ENCODE data around the gene PAQR4.
A peak's percentile ranks its signal among the peaks of the same experiment; 100 is the strongest.

The PAQR4 gene

DNA sequence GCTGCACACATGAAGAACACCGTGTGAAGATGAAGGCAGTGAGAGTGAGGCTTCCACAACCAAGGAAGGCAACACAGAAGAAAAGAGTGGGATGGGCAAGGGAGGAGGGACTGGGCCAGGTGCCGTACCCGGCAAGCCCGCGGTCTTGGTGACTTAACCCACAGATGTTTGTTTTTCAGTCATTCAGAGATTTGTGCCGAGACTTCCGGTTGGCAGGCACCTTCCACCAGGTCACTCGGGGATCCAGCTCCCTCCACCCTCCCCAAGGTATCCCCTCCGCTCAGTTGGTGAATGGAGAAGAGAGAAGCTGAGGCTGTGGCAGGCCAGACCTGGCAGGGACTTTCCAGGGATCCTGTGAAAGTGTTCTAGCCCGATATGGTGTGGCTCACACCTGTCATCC lies 9.9 kb upstream of the PAQR4 start:
- no peak overlapping the region for H3K9ac ChIP-seq (ENCODE audit: low read depth, low read length)
- no peaks in the 10 kb centered on the region for H3K36me3 ChIP-seq (ENCODE audit: insufficient read depth, low read length)
- no peak overlapping the region for H3K4me2 ChIP-seq (ENCODE audit: low read length)
- peaks cover 8% of the 10 kb centered on the region for H3K4me1 ChIP-seq (ENCODE audit: control insufficient read depth, insufficient read depth, low read length)
- H3K9me3 ChIP-seq (replicated peaks; ENCODE audit: low read length), result no peaks in the 10 kb centered on the region
- H3K27me3 ChIP-seq (ENCODE audit: control insufficient read depth, insufficient read depth, low read length), result peaks cover 39% of the 10 kb centered on the region
- H3K4me3 ChIP-seq (ENCODE audit: low read length), result no peak overlapping the region

DNA sequence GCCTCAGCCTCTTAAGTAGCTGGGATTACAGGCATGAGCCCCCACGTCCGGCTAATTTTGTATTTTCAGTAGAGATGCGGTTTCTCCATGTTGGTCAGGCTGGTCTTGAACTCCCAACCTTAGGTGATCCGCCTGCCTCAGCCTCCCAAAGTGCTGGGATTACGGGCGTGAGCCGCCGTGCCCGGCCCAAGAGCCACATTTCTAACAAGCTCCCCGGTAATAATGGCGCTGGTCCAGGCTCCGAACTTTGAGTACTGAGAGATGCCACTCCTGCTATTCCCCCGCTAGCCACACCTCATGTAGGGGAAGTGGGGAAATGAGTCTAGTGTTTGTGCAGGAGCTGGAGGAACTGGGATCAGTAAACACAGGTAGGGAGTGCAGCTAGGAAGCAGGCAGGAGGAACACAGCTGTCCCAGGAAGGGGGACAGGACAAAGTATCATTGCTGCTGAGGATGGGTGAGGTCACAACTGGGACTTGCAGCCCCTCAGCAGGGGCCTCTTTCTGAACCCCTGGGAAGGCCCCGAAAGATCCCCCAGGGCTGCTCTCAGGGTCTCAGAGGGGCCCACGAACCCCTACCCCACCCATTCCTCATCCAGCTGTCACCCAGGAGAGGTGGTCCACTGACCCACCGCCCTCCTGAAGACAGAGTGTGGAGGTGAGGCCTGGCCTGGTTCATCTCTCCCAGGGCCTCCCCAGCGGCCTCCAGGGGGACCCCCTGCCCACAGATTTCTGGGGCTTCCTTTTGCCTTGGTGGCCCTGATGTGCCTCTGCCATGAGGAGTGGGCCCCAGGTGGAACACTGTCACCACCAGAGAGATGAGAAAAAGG lies 8.8 kb upstream of the PAQR4 start:
- Histone ChIP-seq H3K27me3 (ENCODE audit: control insufficient read depth, insufficient read depth, low read length) (peaks cover 39% of the 10 kb centered on the region), H3K9me3 (replicated peaks; ENCODE audit: low read length) (no peaks in the 10 kb centered on the region), H3K4me1 (ENCODE audit: control insufficient read depth, insufficient read depth, low read length) (peaks cover 15% of the 10 kb centered on the region), H3K4me3 (ENCODE audit: low read length) (no peak overlapping the region), H3K9ac (ENCODE audit: low read depth, low read length) (no peak overlapping the region), H3K36me3 (ENCODE audit: insufficient read depth, low read length) (no peaks in the 10 kb centered on the region), H3K4me2 (ENCODE audit: low read length) (no peak overlapping the region)

DNA sequence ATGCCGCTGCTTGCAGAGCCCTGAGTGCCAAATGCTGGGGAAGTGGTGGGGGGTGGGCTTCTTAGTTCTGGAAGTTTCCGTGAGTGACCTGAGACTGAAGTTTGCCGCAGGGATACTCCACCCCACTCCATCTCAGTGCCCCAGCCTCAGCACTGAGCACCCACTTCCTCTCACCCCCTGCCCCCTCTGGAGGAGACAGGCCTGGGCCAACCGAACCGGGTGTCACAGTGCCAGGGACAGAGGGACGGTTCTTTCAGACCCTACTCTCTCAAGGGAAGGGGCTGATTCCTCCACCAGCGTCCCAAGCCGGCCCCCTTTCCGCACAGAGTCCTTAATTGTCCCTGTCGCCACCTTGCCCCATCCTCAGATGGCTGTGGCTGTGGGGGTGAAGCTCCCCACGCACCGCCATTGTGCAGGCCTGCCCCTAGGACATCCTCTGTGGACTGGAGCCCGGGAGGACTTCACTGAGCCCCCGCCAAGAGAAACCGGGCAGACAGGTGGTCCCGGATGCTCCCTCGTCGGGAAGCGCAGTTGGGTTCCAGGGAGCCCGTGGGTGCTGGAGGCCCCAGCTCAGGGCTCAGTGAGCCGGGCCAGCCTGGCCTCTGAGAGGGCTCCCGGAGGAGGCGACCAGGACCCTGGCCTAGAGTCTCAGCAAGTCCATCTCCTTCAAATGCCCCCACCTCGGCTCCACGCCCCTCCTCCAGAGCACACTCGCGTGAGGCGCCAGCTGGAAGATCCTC lies 6.6 kb upstream of the PAQR4 start:
- Histone ChIP-seq H3K27me3 (ENCODE audit: control insufficient read depth, insufficient read depth, low read length) (peaks cover 42% of the 10 kb centered on the region), H3K9ac (ENCODE audit: low read depth, low read length) (no peak overlapping the region), H3K4me1 (ENCODE audit: control insufficient read depth, insufficient read depth, low read length) (peaks cover 15% of the 10 kb centered on the region), H3K9me3 (replicated peaks; ENCODE audit: low read length) (no peaks in the 10 kb centered on the region), H3K4me2 (ENCODE audit: low read length) (no peak overlapping the region), H3K4me3 (ENCODE audit: low read length) (no peak overlapping the region), H3K36me3 (ENCODE audit: insufficient read depth, low read length) (no peaks in the 10 kb centered on the region)

DNA sequence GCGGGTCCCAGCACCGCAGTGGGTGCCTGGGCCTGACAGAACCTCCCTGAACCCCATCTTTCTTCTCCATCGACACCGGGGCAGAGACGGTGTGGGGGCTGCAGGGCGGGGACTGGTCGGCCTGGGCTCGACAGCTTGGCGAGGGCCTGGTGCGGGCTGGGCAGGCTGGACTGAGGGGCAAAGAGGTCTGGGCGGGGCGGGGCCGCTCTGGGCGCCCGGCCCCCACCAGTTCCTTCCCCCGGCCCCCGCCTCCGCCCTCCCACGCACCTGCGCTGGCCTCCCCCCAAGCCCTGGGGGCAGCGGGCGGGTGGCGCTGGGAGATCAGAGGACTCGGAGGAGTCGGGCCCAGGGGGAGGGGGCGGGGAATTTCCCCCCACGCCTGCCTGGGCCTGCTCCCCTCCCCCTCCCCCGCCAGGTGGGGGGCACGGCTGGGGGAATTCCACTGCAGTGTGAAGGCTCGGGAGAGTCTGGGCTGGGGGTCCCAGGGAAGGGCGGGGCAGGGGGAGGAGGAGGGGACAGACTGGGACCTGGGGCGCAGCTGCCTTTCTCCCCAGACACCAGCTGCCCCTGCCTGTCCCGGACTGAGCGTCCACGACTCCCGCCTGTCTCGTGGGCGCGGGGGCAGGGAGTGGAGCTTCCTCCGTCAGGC lies 6.0 kb upstream of the PAQR4 start:
- no peak overlapping the region for H3K9ac ChIP-seq (ENCODE audit: low read depth, low read length)
- H3K36me3 ChIP-seq (ENCODE audit: insufficient read depth, low read length), result no peaks in the 10 kb centered on the region
- H3K4me1 ChIP-seq (ENCODE audit: control insufficient read depth, insufficient read depth, low read length), result peaks cover 15% of the 10 kb centered on the region
- H3K27me3 ChIP-seq (ENCODE audit: control insufficient read depth, insufficient read depth, low read length), result peaks cover 48% of the 10 kb centered on the region
- no peaks in the 10 kb centered on the region for H3K9me3 ChIP-seq (replicated peaks; ENCODE audit: low read length)
- peak overlapping the region; percentile 58 for H3K4me3 ChIP-seq (ENCODE audit: low read length)
- H3K4me2 ChIP-seq (ENCODE audit: low read length), result peak overlapping the region; percentile 80

DNA sequence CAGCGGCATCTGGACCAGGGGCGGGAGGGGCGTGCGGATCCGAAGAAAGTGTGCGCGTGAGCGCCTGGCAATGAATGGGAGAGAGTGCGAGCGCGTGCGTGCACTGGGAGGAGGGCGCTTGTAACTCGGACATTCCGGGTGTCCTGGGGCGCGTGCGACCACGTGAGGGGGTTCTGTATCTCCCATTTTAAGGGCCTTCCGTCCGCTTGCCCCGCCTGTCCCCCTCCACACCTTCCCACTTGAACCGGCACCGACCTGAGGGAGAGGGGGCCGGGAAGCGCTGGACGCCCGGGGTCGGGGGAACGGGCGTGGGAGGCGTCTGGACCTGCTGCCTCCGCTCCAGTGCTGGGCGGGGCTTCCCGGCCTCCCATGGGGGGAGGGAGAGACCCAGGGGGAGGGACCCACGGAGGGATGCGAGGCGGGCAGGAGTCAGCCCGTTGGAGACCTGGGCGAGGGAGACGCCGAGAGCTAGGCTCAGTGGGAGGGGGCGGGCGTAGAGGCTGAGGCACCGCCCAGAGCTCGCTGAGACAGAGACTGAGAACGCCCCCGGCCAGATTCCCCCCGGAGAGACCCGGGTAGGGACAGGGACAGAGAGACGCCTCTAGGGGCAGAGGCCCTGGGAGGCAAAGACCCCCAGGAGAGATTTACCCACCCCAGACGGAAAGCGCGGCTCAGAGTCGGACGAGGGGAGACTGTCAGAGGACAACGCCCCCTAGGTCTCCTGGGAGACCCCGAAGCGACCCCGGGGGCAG lies 5.2 kb upstream of the PAQR4 start, which contains the start of gene KREMEN2:
Gene KREMEN2, plus strand, starts transcription at position 553 of the 752 bp plus-strand sequence. CDS start 246 bp downstream, outside the sequence.
- Histone ChIP-seq H3K9me3 (replicated peaks; ENCODE audit: low read length) (no peaks in the 10 kb centered on the region), H3K9ac (ENCODE audit: low read depth, low read length) (no peak within 1 kb of the TSS), H3K4me3 (ENCODE audit: low read length) (peak within 1 kb of the TSS; percentile 58), H3K27me3 (ENCODE audit: control insufficient read depth, insufficient read depth, low read length) (peaks cover 48% of the 10 kb centered on the region), H3K4me2 (ENCODE audit: low read length) (peak within 1 kb of the TSS; percentile 80), H3K36me3 (ENCODE audit: insufficient read depth, low read length) (no peaks in the 10 kb centered on the region), H3K4me1 (ENCODE audit: control insufficient read depth, insufficient read depth, low read length) (peaks cover 19% of the 10 kb centered on the region)

DNA sequence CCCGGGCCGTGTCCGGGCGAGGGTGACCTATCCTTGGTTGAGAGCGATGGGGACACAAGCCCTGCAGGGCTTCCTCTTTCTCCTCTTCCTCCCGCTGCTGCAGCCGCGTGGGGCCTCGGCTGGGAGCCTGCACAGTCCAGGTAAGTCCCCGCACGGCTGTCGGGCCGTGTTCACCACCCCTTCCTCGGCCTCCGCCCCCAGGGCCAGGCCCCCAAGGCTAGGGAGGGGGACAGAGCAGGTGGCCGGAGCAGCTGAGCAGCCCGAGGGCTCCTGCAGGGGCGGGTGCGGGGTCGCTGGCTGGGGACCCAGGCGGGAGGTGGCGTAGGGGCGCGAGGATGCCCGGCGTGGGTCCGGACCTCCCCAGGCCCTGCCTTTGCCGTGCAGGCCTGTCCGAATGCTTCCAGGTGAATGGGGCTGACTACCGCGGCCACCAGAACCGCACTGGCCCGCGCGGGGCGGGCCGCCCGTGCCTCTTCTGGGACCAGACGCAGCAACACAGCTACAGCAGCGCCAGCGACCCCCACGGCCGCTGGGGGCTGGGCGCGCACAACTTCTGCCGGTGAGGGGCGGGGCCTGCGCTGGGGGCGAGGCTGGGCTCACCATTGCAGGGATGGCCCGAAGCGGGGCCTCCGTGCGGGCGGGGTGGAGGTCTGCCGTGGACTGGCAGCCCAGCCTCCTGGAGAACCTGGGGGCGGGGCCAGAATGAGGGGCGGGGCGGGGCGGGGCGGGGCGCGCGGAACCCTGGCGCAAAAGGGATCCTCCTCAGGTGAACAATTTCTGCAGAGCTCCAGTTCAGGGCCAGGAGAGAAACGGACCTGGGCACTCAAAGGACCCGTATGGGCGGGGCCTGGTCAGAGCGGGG lies 4.4 kb upstream of the PAQR4 start:
- Histone ChIP-seq H3K9me3 (replicated peaks; ENCODE audit: low read length) (no peaks in the 10 kb centered on the region), H3K4me3 (ENCODE audit: low read length) (peak overlapping the region; percentile 58), H3K36me3 (ENCODE audit: insufficient read depth, low read length) (no peaks in the 10 kb centered on the region), H3K9ac (ENCODE audit: low read depth, low read length) (no peak overlapping the region), H3K27me3 (ENCODE audit: control insufficient read depth, insufficient read depth, low read length) (peaks cover 43% of the 10 kb centered on the region), H3K4me2 (ENCODE audit: low read length) (peak overlapping the region; percentile 80), H3K4me1 (ENCODE audit: control insufficient read depth, insufficient read depth, low read length) (peaks cover 20% of the 10 kb centered on the region)

DNA sequence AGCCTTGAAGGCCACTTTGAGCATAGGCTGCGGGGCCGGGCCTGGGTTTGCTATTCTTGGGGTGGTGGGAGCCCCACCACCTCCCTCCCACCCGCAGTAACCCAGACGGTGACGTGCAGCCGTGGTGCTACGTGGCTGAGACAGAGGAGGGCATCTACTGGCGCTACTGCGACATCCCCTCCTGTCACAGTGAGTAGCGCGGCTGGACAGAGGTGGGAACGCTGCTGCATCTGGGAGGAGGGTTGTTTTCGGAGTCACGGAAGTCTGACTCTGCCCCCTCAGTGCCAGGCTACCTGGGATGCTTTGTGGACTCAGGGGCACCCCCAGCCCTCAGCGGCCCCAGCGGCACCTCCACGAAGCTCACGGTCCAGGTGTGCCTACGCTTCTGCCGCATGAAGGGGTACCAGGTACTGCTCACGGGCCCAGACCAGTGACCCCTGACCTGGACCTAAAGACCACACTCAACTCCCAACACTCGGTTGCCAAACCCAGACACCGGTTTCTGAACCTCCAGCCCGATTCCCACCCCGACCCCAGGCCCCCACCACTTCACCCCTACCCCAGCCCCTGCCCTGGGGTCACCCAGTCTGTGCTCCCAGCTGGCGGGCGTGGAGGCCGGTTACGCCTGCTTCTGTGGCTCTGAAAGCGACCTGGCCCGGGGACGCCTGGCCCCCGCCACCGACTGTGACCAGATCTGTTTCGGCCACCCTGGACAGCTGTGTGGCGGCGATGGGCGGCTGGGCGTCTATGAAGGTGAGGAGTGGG lies 2.9 kb upstream of the PAQR4 start:
- peaks cover 43% of the 10 kb centered on the region for H3K27me3 ChIP-seq (ENCODE audit: control insufficient read depth, insufficient read depth, low read length)
- H3K4me1 ChIP-seq (ENCODE audit: control insufficient read depth, insufficient read depth, low read length), result peaks cover 35% of the 10 kb centered on the region
- no peaks in the 10 kb centered on the region for H3K9me3 ChIP-seq (replicated peaks; ENCODE audit: low read length)
- H3K4me3 ChIP-seq (ENCODE audit: low read length), result no peak overlapping the region
- no peak overlapping the region for H3K4me2 ChIP-seq (ENCODE audit: low read length)
- no peak overlapping the region for H3K9ac ChIP-seq (ENCODE audit: low read depth, low read length)
- H3K36me3 ChIP-seq (ENCODE audit: insufficient read depth, low read length), result no peaks in the 10 kb centered on the region

DNA sequence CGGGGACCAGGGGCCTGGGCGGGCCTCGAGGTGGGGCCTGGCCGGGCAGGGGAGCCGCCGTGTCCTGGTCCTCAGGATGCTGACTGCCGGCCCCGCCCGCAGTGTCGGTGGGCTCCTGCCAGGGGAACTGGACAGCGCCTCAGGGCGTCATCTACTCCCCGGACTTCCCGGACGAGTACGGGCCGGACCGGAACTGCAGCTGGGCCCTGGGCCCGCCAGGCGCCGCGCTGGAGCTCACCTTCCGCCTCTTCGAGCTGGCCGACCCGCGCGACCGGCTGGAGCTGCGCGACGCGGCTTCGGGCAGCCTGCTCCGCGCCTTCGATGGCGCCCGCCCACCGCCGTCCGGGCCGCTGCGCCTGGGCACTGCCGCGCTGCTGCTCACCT lies 2.3 kb upstream of the PAQR4 start:
- peaks cover 35% of the 10 kb centered on the region for H3K4me1 ChIP-seq (ENCODE audit: control insufficient read depth, insufficient read depth, low read length)
- H3K4me3 ChIP-seq (ENCODE audit: low read length), result no peak overlapping the region
- H3K4me2 ChIP-seq (ENCODE audit: low read length), result peak overlapping the region; percentile 44
- H3K36me3 ChIP-seq (ENCODE audit: insufficient read depth, low read length), result no peaks in the 10 kb centered on the region
- H3K9me3 ChIP-seq (replicated peaks; ENCODE audit: low read length), result no peaks in the 10 kb centered on the region
- H3K27me3 ChIP-seq (ENCODE audit: control insufficient read depth, insufficient read depth, low read length), result peaks cover 43% of the 10 kb centered on the region
- no peak overlapping the region for H3K9ac ChIP-seq (ENCODE audit: low read depth, low read length)

DNA sequence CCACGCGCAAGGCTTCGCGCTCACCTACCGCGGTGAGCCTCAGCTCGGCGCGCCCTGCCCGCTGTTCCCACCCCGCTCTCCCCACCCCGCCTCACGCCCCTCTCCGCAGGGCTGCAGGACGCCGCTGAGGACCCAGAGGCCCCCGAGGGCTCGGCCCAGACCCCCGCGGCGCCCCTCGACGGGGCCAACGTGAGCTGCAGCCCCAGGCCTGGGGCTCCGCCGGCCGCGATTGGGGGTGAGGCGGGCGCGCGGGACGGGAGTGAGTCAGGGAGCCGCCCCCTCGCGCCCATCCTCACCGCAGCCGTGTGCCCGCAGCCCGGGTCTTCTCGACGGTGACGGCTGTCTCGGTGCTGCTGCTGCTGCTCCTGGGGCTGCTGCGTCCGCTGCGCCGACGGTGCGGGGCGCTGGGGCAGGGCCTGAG lies 1.9 kb upstream of the PAQR4 start:
- Histone ChIP-seq H3K27me3 (ENCODE audit: control insufficient read depth, insufficient read depth, low read length) (peaks cover 39% of the 10 kb centered on the region), H3K4me3 (ENCODE audit: low read length) (no peak overlapping the region), H3K9me3 (replicated peaks; ENCODE audit: low read length) (no peaks in the 10 kb centered on the region), H3K4me1 (ENCODE audit: control insufficient read depth, insufficient read depth, low read length) (peaks cover 35% of the 10 kb centered on the region), H3K36me3 (ENCODE audit: insufficient read depth, low read length) (no peaks in the 10 kb centered on the region), H3K9ac (ENCODE audit: low read depth, low read length) (no peak overlapping the region), H3K4me2 (ENCODE audit: low read length) (peak overlapping the region; percentile 44)

DNA sequence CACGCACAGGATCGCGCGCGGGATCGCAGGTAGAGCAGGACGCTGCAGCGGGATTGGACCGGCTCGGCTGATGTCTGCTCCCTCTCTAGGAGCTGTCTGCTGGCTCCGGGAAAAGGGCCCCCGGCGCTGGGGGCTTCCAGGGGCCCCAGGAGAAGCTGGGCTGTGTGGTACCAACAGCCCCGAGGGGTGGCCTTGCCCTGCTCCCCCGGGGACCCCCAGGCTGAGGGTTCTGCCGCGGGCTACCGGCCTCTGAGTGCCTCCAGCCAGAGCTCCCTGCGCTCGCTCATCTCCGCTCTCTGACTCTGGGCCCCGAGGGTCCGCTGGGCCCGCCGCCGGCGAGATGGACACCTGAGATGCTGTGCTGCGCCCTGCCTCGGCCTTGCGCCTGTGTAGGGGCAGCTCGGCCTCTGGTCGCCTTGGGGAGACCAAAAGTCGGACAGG lies 1.4 kb upstream of the PAQR4 start:
- H3K36me3 ChIP-seq (ENCODE audit: insufficient read depth, low read length), result no peaks in the 10 kb centered on the region
- H3K4me1 ChIP-seq (ENCODE audit: control insufficient read depth, insufficient read depth, low read length), result peaks cover 35% of the 10 kb centered on the region
- H3K4me2 ChIP-seq (ENCODE audit: low read length), result no peak overlapping the region
- peaks cover 34% of the 10 kb centered on the region for H3K27me3 ChIP-seq (ENCODE audit: control insufficient read depth, insufficient read depth, low read length)
- no peaks in the 10 kb centered on the region for H3K9me3 ChIP-seq (replicated peaks; ENCODE audit: low read length)
- no peak overlapping the region for H3K4me3 ChIP-seq (ENCODE audit: low read length)
- H3K9ac ChIP-seq (ENCODE audit: low read depth, low read length), result no peak overlapping the region
